Measurements from ENCODE around the gene ZNF197. TPM values are rescaled to one million over a fixed set of nuclear protein-coding genes. Genes with fewer than 3 reads are reported as not detected.

Gene ZNF197
- total RNA-seq, 1 donor from 2014 or later, result 47.4 TPM

- Mint-ChIP-seq H3K4me1 (peaks cover 19% of the 10 kb centered on the region), H3K9me3 (peaks cover 9% of the 10 kb centered on the region), H3K36me3 (ENCODE audit: low read depth) (peaks cover 40% of the 10 kb centered on the region), H3K27me3 (ENCODE audit: low read depth) (no peaks in the 10 kb centered on the region), H3K27ac (ENCODE audit: unreplicated experiment) (peak overlapping the region; percentile 7), H3K4me3 (peak overlapping the region; percentile 3)
- DNase-seq (ENCODE audit: low read depth, low spot score), result no peak
- no peak for TF ChIP-seq CTCF (conservative IDR thresholded peaks at IDR 0.05)
Measured at GRCh38 chr3:44632193-44632592, 7.4 kb downstream of the ZNF197 start.

GRCh38 chr3:44642337-44642736 lies 17.5 kb downstream of the ZNF197 start:
- H3K4me1 Mint-ChIP-seq, result no peaks in the 10 kb centered on the region
- DNase-seq (ENCODE audit: low read depth, low spot score), result no peak
- TF ChIP-seq CTCF (conservative IDR thresholded peaks at IDR 0.05), result no peak
- H3K36me3 Mint-ChIP-seq (ENCODE audit: low read depth), result peaks cover 79% of the 10 kb centered on the region
- peaks cover 30% of the 10 kb centered on the region for H3K9me3 Mint-ChIP-seq
- no peaks in the 10 kb centered on the region for H3K27me3 Mint-ChIP-seq (ENCODE audit: low read depth)
- no peak overlapping the region for H3K27ac Mint-ChIP-seq (ENCODE audit: unreplicated experiment)
- H3K4me3 Mint-ChIP-seq, result no peak overlapping the region

GRCh38 chr3:44643024-44643423 lies 18.2 kb downstream of the ZNF197 start:
- no peak for DNase-seq (ENCODE audit: low read depth, low spot score)
- Mint-ChIP-seq H3K36me3 (ENCODE audit: low read depth) (peaks cover 73% of the 10 kb centered on the region), H3K4me1 (peaks cover 4% of the 10 kb centered on the region), H3K4me3 (no peak overlapping the region), H3K27ac (ENCODE audit: unreplicated experiment) (no peak overlapping the region), H3K27me3 (ENCODE audit: low read depth) (no peaks in the 10 kb centered on the region), H3K9me3 (peaks cover 26% of the 10 kb centered on the region)
- TF ChIP-seq CTCF (conservative IDR thresholded peaks at IDR 0.05), result no peak

- Mint-ChIP-seq H3K9me3 (peaks cover 4% of the 10 kb centered on the region), H3K27ac (ENCODE audit: unreplicated experiment) (no peak overlapping the region), H3K27me3 (ENCODE audit: low read depth) (no peaks in the 10 kb centered on the region), H3K4me3 (peak overlapping the region; percentile 98), H3K36me3 (ENCODE audit: low read depth) (peaks cover 49% of the 10 kb centered on the region), H3K4me1 (peaks cover 21% of the 10 kb centered on the region)
- no peak for DNase-seq (ENCODE audit: low read depth, low spot score)
- no peak for TF ChIP-seq CTCF (conservative IDR thresholded peaks at IDR 0.05)
Measured at GRCh38 chr3:44647771-44648170, 22.9 kb downstream of the ZNF197 start.

GRCh38 chr3:44648564-44649229 lies 23.9 kb downstream of the ZNF197 start, which contains the start of gene ZNF35:
Gene ZNF35, plus strand, starts transcription at chr3:44648732. Its CDS starts 2,336 bp downstream, at chr3:44651068.
- Mint-ChIP-seq H3K27me3 (ENCODE audit: low read depth) (no peaks in the 10 kb centered on the region), H3K27ac (ENCODE audit: unreplicated experiment) (peak within 1 kb of the TSS; percentile 94), H3K36me3 (ENCODE audit: low read depth) (peaks cover 46% of the 10 kb centered on the region), H3K4me1 (peaks cover 21% of the 10 kb centered on the region), H3K9me3 (peaks cover 2% of the 10 kb centered on the region), H3K4me3 (peak within 1 kb of the TSS; percentile 98)
- TF ChIP-seq CTCF (conservative IDR thresholded peaks at IDR 0.05), result no peak
- peak; percentile 74 for DNase-seq (ENCODE audit: low read depth, low spot score)
